Hematopoietic multipotent progenitor cell treated with erythropoietin and hydrocortisone succinate and interleukin-3 and kit ligand, for 15 days (in vitro differentiated cells): ENCODE results near the gene ARHGEF7.
"Not testable (repeated sequence)": the region's sequence is repeated elsewhere in the genome, so short reads cannot be mapped to it uniquely, and the experiment has no call there.

Experiments
- DNase-seq: peaks from one replicate; pipeline ENCODE4 v3.0.0-alpha.2; 2015; ENCODE audit warnings: low spot score

Gene ARHGEF7

DNA sequence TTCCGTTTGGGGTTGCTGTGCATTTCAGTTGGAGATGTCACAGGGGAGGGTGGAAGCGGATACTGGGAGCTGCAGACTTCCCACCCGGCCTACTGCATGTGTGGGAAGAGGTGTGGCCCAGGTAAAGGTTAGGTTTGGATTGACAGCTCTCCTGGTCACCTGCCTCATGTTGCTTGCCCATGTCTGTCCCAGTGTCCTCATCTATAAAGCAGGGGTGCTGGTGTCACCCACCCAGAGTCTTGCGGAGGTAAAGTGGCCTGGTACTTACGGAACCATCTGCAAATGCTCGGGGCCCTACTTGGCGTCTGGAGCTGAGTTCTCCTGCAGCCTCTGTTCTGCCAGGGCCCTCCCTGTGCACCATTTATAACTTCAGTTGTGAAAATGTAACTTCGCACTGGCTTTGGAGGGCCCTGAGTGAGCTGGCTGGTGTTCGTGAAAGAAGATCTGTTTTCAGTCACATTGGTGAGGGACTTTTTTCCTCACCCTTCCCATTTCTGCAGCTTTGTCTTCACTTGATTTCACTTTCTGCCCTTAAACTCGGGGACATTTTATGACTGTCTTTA lies 140.2 kb downstream of the ARHGEF7 start:
- DNase-seq: no peak

DNA sequence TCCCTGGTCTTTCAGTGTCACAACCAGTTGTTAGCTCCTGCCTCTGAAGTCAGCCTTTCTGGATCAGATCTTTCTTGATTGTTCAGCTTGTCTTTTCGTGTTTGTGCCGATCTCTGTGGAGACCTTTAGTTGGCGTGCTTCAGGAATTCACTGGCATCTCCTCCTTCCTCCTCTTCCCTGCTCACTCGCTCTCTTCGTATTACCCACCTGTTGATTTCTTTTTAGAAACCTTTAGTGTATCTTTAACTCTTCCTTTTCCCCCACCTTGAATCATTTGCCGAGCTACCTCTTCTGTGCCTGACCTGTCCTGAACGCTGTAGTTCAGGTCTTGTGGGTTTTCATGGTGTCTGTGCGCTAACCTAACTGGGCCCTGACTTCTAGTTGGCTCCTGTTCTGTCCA lies 141.3 kb downstream of the ARHGEF7 start:
- DNase-seq: no peak

GRCh38 chr13:111256946-111257345 lies 141.8 kb downstream of the ARHGEF7 start:
- DNase-seq: no peak

DNA sequence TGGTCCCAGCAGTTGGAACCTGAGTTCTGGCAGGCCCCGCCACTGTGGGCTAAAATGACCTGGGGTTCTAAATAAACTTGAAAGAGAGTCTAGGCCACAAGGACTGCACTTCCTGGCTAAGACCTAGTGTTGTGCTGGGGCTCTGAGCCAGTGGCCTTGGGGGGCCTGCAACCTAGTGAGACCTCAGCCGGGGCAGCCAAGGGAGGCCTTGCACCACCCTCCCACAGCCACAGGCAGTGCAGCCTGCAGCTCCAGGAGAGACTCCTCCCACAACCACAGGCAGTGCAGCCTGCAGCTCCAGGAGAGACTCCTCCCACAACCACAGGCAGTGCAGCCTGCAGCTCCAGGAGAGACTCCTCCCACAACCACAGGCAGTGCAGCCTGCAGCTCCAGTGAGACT lies 142.8 kb downstream of the ARHGEF7 start:
- DNase-seq: not testable (repeated sequence)

GRCh38 chr13:111258637-111259036 lies 143.5 kb downstream of the ARHGEF7 start:
- DNase-seq: no peak

- DNase-seq: no peak
These were observed 143.9 kb downstream of the ARHGEF7 start for GRCh38 chr13:111259058-111259457.

DNA sequence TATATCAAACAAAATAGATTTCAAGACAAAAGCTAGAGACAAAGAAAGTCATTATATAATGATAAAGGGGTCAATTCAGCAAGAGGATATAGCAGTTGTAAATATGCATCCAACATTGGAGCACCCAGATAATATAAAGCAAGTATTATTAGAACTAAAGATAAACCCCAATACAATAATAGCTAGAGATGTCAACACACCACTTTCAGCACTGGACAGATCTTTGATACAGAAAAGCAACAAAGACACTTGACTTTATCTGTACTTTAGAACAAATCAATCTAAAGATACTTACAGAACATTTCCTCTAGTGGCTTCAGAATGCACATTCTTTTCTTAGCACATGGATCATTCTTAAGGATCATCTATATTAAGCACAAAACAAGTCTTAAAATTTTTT lies 146.2 kb downstream of the ARHGEF7 start:
- DNase-seq: no peak

GRCh38 chr13:111262281-111262680 lies 147.2 kb downstream of the ARHGEF7 start:
- no peak for DNase-seq

DNA sequence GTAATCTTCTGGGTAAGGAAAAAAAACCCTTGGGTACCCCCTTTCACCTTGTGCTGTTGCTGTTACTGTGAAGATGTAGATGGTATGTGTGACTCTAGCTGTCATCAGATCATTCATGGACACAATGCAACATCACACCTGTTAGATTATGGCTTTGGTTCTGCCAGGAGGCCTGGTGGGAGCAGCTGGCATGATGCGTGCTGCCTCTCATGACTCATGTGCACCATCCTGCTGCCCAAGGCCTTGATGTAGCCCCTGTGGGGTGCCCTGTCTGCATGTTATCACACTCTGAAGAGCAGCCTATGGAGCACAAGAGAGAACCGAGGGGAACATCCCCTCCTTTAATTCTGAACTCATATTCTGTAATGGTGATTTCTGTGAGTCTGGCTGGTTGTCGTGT lies 147.6 kb downstream of the ARHGEF7 start:
- DNase-seq: no peak

DNA sequence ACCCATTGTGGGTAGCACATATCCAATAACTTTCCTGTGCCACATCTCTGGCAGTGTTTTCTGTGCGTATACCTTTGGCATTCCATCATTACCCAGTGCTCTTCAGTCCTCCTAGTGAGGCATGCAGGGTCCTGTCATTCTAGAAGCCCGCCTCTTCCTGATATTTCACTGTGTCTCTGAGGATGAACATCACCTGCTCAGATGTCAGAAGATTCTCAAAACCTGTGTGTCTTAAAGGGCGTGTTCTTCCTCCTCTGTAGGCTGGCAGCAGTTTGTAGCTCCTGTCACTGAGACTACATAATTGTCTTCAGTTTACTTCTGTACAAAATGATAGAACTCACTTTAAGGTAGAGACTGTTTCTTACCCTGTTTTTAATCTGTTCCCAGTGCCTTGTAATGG lies 148.5 kb downstream of the ARHGEF7 start:
- DNase-seq: no peak

- no peak for DNase-seq
These were observed 150.0 kb downstream of the ARHGEF7 start for GRCh38 chr13:111265006-111265700.

GRCh38 chr13:111265701-111266035 lies 150.6 kb downstream of the ARHGEF7 start:
- DNase-seq: no peak

GRCh38 chr13:111267205-111267604 lies 152.1 kb downstream of the ARHGEF7 start:
- DNase-seq: no peak

- DNase-seq: no peak
These were observed 152.7 kb downstream of the ARHGEF7 start for GRCh38 chr13:111267784-111268183.

- no peak for DNase-seq
These were observed 154.4 kb downstream of the ARHGEF7 start for GRCh38 chr13:111269508-111269907.

DNA sequence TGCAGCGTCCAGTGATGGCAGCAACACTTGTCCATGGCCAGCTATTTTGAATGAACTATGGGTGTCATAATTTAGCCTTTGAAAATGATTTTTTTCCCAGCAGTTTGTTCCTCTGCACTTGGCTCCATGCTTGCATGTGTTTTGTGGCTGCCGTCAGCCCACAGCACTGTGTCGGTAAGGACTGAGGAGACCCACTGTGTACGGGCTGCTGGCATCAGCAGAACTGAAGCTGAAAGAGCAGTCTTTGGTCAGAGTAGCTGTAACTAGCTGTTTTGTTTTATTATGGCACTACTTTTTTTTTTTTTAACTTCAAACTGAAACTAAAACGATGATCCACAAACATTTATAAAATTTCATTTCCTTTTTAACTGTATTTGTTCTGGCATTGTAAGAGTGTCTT lies 155.0 kb downstream of the ARHGEF7 start:
- no peak for DNase-seq

DNA sequence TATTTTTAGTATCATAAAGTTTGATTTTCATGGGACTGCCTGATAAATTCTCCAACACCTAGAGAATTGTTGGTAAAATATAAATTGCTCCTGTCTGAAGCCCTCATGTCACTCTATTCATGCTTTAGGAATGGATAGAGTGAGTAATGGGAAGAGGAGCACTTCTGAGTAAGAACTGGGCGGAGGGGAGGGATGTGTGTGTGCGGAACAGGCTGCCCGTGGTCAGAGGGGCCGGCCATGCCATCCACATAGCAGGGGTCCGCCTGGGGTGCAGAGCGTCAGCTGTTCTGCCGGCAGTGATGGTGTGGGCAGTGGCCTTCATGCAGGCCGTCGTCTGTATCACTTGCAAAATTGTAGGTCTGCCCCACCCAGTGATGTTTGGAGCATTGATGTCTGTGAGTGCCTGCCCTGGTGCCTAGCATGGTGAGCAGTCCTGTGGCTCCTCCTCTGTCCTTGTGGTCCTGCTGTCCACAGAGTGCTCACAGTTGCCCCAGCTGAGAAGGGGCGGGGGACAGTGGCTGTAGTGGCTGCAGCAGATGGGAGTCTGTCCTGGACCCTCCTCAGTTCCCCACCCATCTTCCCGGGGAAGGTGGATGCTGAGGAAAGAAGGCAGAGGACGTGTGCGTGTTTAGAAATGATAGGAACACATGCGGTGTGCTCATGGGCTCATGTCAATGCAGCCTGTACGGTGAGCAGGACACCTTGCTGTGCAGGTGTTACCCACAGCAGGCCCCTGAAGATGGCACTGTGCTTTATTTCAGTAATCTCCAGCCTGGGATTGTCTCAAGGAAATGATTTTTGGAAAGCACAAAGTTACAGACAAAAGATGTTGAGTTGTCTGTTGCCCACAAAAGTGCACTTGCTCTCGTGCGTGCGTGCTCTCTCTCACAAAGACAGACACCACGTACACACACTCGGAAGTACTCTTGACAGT lies 155.9 kb downstream of the ARHGEF7 start:
- DNase-seq: no peak

GRCh38 chr13:111272117-111272516 lies 157.0 kb downstream of the ARHGEF7 start:
- DNase-seq: no peak

GRCh38 chr13:111275382-111275781 lies 160.3 kb downstream of the ARHGEF7 start:
- no peak for DNase-seq

DNA sequence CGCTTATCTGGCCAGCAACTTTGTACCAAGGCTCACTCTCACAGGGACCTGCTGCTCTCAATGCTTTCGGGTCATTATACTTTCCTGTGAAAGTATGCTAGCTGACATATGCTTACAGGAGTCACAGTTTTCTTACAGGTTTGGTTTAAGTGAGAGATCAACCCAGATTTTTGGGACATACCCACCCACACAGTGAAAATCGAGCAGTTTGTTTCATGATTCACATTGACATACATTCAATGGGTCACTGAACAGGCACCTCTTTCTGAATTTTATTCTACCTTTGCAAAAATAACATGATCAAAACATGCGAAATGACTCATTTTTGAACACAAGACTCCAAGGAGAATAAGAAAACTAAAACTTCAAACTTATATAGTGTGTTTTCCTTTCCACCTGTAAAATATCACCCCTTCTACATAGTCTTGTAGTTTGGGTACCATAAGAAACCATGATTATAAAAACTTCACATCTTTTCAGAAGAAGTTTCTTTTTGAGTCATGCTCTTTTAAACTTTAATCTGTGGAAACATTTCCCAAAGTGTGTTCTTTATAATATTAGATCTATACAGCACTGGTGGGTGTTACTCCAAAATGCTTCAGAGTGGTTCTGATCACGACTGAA lies 161.0 kb downstream of the ARHGEF7 start:
- no peak for DNase-seq

DNA sequence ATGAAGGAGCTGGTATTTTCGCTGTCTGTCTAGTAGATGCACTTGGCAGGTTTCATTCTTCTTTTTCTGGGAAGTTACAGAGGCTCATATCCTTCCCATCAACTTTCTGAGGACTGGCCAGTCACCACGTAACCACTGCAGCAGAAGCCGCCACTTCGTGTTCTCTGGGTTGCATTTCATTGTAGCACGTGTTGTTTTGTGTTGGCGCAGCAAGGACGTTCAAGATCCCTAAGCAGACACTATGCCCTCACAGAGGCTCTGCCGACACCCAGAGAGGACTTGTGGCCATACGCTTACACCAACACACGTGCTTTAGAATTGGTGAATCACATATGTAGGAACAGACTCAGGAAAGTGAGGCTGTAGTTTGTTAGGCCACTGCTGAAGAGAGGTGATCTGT lies 163.1 kb downstream of the ARHGEF7 start:
- DNase-seq: no peak

DNA sequence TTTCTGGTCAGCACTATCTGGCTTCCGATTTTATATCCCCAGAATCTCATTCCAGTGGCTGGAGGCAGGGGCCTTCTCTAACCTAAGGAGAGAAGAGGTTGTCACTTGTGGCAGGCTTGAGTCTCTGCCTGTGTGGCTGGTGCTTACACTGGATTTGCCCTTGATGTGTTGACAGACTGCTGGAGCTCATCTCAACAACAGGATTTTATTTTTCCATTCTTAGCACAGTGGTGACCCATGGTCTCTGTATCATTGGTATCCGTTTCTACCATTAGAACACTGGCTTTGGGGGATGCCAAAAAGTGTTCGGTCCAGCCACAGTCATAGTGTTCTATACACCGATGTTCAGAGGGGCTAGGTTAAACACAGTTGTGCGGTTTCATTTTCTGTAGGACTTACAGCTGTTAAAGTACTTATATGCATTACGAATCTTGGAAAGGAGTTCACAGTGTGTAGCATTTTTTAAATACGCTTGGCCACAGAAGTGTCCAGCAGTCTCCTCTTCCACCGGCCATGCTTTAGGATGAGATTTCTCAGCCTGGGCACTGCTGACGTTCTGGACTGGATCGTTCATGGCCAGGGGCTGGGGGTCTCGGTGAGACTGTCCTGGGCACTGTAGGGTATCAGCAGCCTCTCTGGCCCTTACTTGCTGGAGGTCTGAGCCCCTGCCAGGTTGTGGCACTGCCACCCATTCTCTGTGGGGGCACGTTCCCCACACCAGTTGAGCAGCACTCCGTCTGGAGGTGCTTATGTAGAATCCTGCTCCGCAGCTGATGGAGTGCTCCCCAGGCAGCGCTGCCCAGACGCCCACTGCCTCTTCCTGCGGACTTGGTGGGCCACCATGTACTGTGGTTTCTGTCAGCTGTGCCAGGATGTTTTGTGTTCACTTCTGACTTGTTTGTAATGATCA lies 163.9 kb downstream of the ARHGEF7 start:
- DNase-seq: no peak
